Measurements from ENCODE around the gene KLK13. TPM values are rescaled to one million over a fixed set of nuclear protein-coding genes. Genes with fewer than 3 reads are reported as not detected.

KLK13 gene
- total and polyA plus RNA-seq, 2 of the 8 experiments (the other 6 are each of a cell fraction or from before 2014, with no cell fraction given) = 4.2 to 4.5 TPM

DNA sequence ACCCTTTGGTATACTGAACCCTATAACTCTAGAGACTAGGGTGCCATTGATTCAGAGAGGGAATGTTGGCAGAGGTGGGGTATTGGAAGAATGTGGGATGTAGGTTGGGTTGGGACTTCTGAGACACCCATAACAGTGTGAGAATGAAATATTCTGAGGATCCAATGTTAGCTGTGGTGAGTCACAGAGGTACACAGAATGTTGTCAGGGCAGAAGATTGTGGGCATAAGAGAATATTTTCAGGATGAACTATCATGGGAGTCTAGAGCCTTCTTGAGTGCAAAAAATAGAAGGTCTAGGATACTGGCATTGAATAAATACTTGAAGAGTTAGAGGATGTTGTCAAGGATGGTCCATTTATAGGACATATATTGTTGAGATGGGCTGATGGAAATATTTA lies 9.0 kb downstream of the KLK13 start:
- H3K27me3 ChIP-seq (replicated peaks in 1 of 4; ENCODE audit: control insufficient read depth in 3 of 4, extremely low read depth in 1 of 4, insufficient read depth in 3 of 4, low read length in 3 of 4) = no peaks in the 10 kb centered on the region; a peak in 1 of 7 replicates
- H2BK15ac ChIP-seq (ENCODE audit: low read length) = no peak overlapping the region
- no peak overlapping the region for H2BK12ac ChIP-seq (ENCODE audit: low read depth, low read length)
- ChIA-PET CTCF (ENCODE audit: partially characterized antibody) (no interaction called here), POLR2A (ENCODE audit: partially characterized antibody) (no interaction called here)
- no peaks in the 10 kb centered on the region for H3K79me1 ChIP-seq (ENCODE audit: low read depth, low read length)
- H3K27ac ChIP-seq (ENCODE audit: low read depth, low read length) = no peak overlapping the region
- no peak overlapping the region for H2AFZ ChIP-seq (ENCODE audit: low read length)
- no peak overlapping the region for H2BK20ac ChIP-seq (ENCODE audit: low read length)
- no peak for DNase-seq (ENCODE audit: low read depth in 1 of 2, low spot score in 2 of 2)
- H3K4me3 ChIP-seq (ENCODE audit: extremely low read depth in 1 of 4, insufficient read depth in 2 of 4, low read depth in 3 of 4, low read length in 4 of 4) = no peak overlapping the region
- H4K20me1 ChIP-seq (replicated peaks in 1 of 2; ENCODE audit: control insufficient read depth in 1 of 2, insufficient read depth in 2 of 2, low read length in 2 of 2) = no peaks in the 10 kb centered on the region
- no peak overlapping the region for H2AK5ac ChIP-seq (ENCODE audit: low read depth, low read length)
- no peak overlapping the region for H3K18ac ChIP-seq (ENCODE audit: extremely low read depth, low read length)
- no peak overlapping the region for H3K23ac ChIP-seq (ENCODE audit: insufficient read length)
- H3K4me2 ChIP-seq (ENCODE audit: insufficient read depth in 1 of 2, low read depth in 2 of 2, low read length in 2 of 2) = no peak overlapping the region
- H4K5ac ChIP-seq (ENCODE audit: insufficient read length, low read depth, low read length) = no peak overlapping the region
- no peak overlapping the region for H3K9ac ChIP-seq (replicated peaks in 1 of 4; ENCODE audit: extremely low read depth in 1 of 4, low read depth in 3 of 4, low read length in 3 of 4)
- H3K4ac ChIP-seq (replicated peaks; ENCODE audit: insufficient read length, low read depth, low read length) = no peak overlapping the region
- no peak overlapping the region for H2BK5ac ChIP-seq (ENCODE audit: low read depth, low read length)
- no peak overlapping the region for H2BK120ac ChIP-seq (replicated peaks; ENCODE audit: low read depth, low read length)
- no peak for TF ChIP-seq TAF7 (optimal IDR thresholded peaks at IDR 0.05; ENCODE audit: borderline replicate concordance, low read depth, low read length)
- TF ChIP-seq TEAD4 (IDR thresholded peaks at IDR 0.05; ENCODE audit: low read depth, low read length) = no peak
- no peak for TF ChIP-seq TBP (IDR thresholded peaks at IDR 0.05; ENCODE audit: low read depth, low read length)
- no peak for TF ChIP-seq KDM4A (IDR thresholded peaks at IDR 0.05; ENCODE audit: low read depth, low read length, severe bottlenecking)
- no peak for TF ChIP-seq BACH1 (IDR thresholded peaks at IDR 0.05; ENCODE audit: low read length)
- no peak for TF ChIP-seq PHF8 (conservative IDR thresholded peaks at IDR 0.05; ENCODE audit: low read depth, low read length)
- no peak for TF ChIP-seq JUND (IDR thresholded peaks at IDR 0.05; ENCODE audit: low read length)
- TF ChIP-seq TCF12 (IDR thresholded peaks at IDR 0.05; ENCODE audit: low read depth, low read length) = no peak
- TF ChIP-seq SUZ12 (IDR thresholded peaks at IDR 0.05; ENCODE audit: low read length) = no peak
- TF ChIP-seq RAD21 (IDR thresholded peaks at IDR 0.05 in 1 of 2, conservative IDR thresholded peaks at IDR 0.05 in 1 of 2; ENCODE audit: low read depth in 2 of 2, low read length in 2 of 2) = no peak
- TF ChIP-seq POLR2AphosphoS5 (IDR thresholded peaks at IDR 0.05; ENCODE audit: low read depth, low read length) = no peak
- no peak for TF ChIP-seq RNF2 (IDR thresholded peaks at IDR 0.05; ENCODE audit: borderline replicate concordance, low read depth, low read length, missing control alignments, poor library complexity, severe bottlenecking)
- TF ChIP-seq YY1 (IDR thresholded peaks at IDR 0.05; ENCODE audit: low read depth, low read length) = no peak
- no peak for TF ChIP-seq RBBP5 (IDR thresholded peaks at IDR 0.05; ENCODE audit: borderline replicate concordance, low read depth, low read length)
- TF ChIP-seq ASH2L (IDR thresholded peaks at IDR 0.05; ENCODE audit: low read length) = no peak
- H3K14ac ChIP-seq (ENCODE audit: insufficient read length) = no peak overlapping the region
- H3K79me2 ChIP-seq (ENCODE audit: control insufficient read depth in 1 of 2, insufficient read depth in 2 of 2, low read length in 2 of 2) = no peaks in the 10 kb centered on the region
- no peak overlapping the region for H3K56ac ChIP-seq (replicated peaks; ENCODE audit: insufficient read length, low read depth, low read length)
- no peak overlapping the region for H4K91ac ChIP-seq (replicated peaks; ENCODE audit: insufficient read length, low read length)
- peaks cover 0 to 3% (median 0%) of the 10 kb centered on the region in 4 experiments; a peak in 2 of 7 replicates for H3K4me1 ChIP-seq (replicated peaks in 1 of 4; ENCODE audit: control insufficient read depth in 3 of 4, insufficient read depth in 4 of 4, low read length in 3 of 4)
- no peaks in the 10 kb centered on the region for H3K36me3 ChIP-seq (ENCODE audit: control insufficient read depth in 2 of 4, insufficient read depth in 4 of 4, low read length in 3 of 4)
- no peaks in the 10 kb centered on the region for H3K9me3 ChIP-seq (ENCODE audit: insufficient read depth in 2 of 2, low read depth in 1 of 2, low read length in 1 of 2)
- no peak overlapping the region for H4K8ac ChIP-seq (ENCODE audit: extremely low read depth, insufficient read depth, low read length)
- peaks cover 7% of the 10 kb centered on the region; the same call in 1 of the 2 replicates for H3K23me2 ChIP-seq (ENCODE audit: low read depth, low read length)
- FAIRE-seq = no peak
